ENCODE measurements around the gene BLACAT1.

GRCh38 chr1:205410581-205411298 is 45.1 kb downstream of the BLACAT1 start:
- TF ChIP-seq POLR2A (IDR thresholded peaks at IDR 0.05; ENCODE audit: low read depth, low read length) (no peak), POLR2AphosphoS5 (IDR thresholded peaks at IDR 0.05; ENCODE audit: low read depth, low read length) (no peak), TAF1 (IDR thresholded peaks at IDR 0.05; ENCODE audit: low read depth, low read length) (no peak)

Measured in GM12891 (cell line).